ENCODE data around the gene CCSER1. TPM values are rescaled to one million over a fixed set of nuclear protein-coding genes. Genes with fewer than 3 reads are reported as not detected.

CCSER1 gene
- total RNA-seq, 1 donor from 2014 or later: 8.4 TPM

DNA sequence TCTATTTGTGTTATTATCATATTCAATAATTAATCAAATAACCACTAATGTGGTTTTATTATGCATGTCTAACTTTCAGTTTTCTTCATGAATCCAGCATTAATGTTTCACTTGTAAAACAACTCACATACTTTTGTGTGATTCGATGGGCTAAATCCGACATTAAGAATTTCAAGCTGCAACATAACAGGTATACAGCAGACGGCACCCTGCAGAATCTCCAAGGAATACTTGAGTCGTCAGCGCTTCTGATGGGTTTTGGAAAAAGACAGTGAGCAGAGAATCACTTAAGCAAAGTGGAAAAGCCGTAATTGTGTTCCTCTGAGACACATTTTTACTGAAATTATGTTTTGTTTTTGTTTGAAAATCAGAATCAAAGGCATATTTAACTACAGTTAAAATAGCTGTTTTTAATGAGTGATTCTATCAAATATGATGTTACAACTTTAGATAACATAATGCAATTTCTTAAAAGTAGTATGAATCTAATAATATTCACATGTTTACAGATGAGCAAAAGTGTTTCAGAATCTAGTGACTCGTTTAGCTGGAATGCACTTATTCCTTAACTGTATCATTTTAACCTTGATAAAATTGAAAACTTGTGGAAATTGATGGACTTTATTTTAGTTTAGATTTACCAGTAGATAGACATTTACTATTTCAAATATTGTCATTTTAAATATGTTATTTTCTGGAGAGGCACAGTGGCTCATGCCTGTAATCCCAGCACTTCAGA lies 514.8 kb downstream of the CCSER1 start:
- Histone ChIP-seq H3K27ac (no peak overlapping the region), H3K4me1 (no peaks in the 10 kb centered on the region), H3K9me3 (no peaks in the 10 kb centered on the region), H3K36me3 (no peaks in the 10 kb centered on the region), H3K27me3 (ENCODE audit: low read depth) (no peaks in the 10 kb centered on the region), H3K4me3 (no peak overlapping the region)
- ATAC-seq (no peak), DNase-seq (no peak)
- TF ChIP-seq, protein P1, sequence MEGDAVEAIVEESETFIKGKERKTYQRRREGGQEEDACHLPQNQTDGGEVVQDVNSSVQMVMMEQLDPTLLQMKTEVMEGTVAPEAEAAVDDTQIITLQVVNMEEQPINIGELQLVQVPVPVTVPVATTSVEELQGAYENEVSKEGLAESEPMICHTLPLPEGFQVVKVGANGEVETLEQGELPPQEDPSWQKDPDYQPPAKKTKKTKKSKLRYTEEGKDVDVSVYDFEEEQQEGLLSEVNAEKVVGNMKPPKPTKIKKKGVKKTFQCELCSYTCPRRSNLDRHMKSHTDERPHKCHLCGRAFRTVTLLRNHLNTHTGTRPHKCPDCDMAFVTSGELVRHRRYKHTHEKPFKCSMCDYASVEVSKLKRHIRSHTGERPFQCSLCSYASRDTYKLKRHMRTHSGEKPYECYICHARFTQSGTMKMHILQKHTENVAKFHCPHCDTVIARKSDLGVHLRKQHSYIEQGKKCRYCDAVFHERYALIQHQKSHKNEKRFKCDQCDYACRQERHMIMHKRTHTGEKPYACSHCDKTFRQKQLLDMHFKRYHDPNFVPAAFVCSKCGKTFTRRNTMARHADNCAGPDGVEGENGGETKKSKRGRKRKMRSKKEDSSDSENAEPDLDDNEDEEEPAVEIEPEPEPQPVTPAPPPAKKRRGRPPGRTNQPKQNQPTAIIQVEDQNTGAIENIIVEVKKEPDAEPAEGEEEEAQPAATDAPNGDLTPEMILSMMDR (IDR thresholded peaks at IDR 0.05): no peak
- intact Hi-C loops (cut with DNase I): no loop called here

- DNase-seq (no peak), ATAC-seq (no peak)
- intact Hi-C loops (cut with DNase I): no loop called here
- Histone ChIP-seq H3K27ac (no peak overlapping the region), H3K36me3 (no peaks in the 10 kb centered on the region), H3K4me3 (no peak overlapping the region), H3K9me3 (no peaks in the 10 kb centered on the region), H3K4me1 (no peaks in the 10 kb centered on the region), H3K27me3 (ENCODE audit: low read depth) (no peaks in the 10 kb centered on the region)
- TF ChIP-seq, protein P1 (IDR thresholded peaks at IDR 0.05): no peak
Measured at GRCh38 chr4:90643156-90643555, 516.0 kb downstream of the CCSER1 start.

DNA sequence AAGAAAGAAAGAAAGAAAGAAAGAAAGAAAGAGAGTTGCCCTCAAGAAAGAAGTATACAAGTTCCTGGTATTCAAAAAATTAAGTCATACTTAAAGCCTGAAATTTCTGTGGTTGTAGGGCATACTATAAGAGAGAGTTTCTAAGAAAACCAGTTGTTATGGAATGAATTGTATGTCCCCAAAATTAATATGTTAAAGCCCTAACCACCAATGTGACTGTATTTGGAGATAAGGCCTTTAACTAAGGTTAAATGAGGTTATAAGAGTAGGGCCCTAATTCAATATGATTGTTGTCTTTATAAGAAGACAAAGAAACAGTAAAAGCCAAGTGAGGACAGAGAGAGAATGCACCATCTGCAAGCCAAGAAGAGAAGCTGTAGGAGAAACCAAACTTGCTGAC lies 521.1 kb downstream of the CCSER1 start:
- no peaks in the 10 kb centered on the region for H3K36me3 ChIP-seq
- no peak for ATAC-seq
- H3K27me3 ChIP-seq (ENCODE audit: low read depth): no peaks in the 10 kb centered on the region
- DNase-seq: no peak
- no peak overlapping the region for H3K27ac ChIP-seq
- intact Hi-C loops (cut with DNase I): no loop called here
- H3K4me1 ChIP-seq: no peaks in the 10 kb centered on the region
- TF ChIP-seq, protein P1 (IDR thresholded peaks at IDR 0.05): no peak
- no peaks in the 10 kb centered on the region for H3K9me3 ChIP-seq
- no peak overlapping the region for H3K4me3 ChIP-seq

DNA sequence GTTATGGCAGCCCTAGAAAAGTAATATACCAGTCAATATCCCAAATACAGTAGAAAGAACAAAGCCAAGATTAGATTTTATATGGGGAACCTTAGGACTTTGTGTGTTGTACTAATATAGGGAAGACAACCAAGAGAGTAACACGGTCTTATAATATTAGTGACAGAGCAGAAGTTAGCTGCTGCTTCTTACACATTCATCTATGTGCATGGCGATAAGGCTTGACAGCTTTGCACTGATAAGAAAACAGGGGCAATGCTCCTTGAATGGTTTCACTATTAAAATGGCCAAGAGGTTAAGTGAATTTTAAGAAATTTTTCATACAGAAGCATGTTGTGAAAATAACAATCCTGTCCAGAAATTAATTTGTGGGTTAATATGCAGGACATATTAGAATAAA lies 521.6 kb downstream of the CCSER1 start:
- H3K27ac ChIP-seq: no peak overlapping the region
- no peaks in the 10 kb centered on the region for H3K36me3 ChIP-seq
- H3K4me3 ChIP-seq: no peak overlapping the region
- no peaks in the 10 kb centered on the region for H3K4me1 ChIP-seq
- ATAC-seq (no peak), DNase-seq (no peak)
- H3K27me3 ChIP-seq (ENCODE audit: low read depth): no peaks in the 10 kb centered on the region
- intact Hi-C loops (cut with DNase I): no loop called here
- H3K9me3 ChIP-seq: no peaks in the 10 kb centered on the region
- TF ChIP-seq, protein P1 (IDR thresholded peaks at IDR 0.05): no peak

- Histone ChIP-seq H3K36me3 (no peaks in the 10 kb centered on the region), H3K27ac (no peak overlapping the region), H3K4me3 (no peak overlapping the region), H3K9me3 (no peaks in the 10 kb centered on the region), H3K4me1 (no peaks in the 10 kb centered on the region), H3K27me3 (ENCODE audit: low read depth) (no peaks in the 10 kb centered on the region)
- TF ChIP-seq, protein P1 (IDR thresholded peaks at IDR 0.05): no peak
- DNase-seq: no peak
- ATAC-seq: no peak
- intact Hi-C loops (cut with DNase I): no loop called here
Measured at GRCh38 chr4:90660672-90661071, 533.5 kb downstream of the CCSER1 start.
